Heart left ventricle (tissue), 16 donors: ENCODE measurements around the gene LLGL2. TPM values are rescaled to one million over a fixed set of nuclear protein-coding genes. Genes with fewer than 3 reads are reported as not detected.

Source experiments
- ATAC-seq, 4 donors: fragments of 200-7000 bp; cut with Tn5 transposase; one replicate each; pipeline ENCODE4 v1.9.1; 2020 to 2022; ENCODE audit warnings: moderate library complexity in 4 of 4, mild to moderate bottlenecking in 3 of 4, moderate number of reproducible peaks in 1 of 4
- DNase-seq, 5 donors: peaks; one replicate each; pipeline ENCODE4 v3.0.0-alpha.2; 2020
- H3K27ac ChIP-seq, 12 donors: fragments of 200-600 bp; sonication (generic) in 4 of 12; one replicate each; pipeline versions ENCODE4 v1.5.0 to v1.8.0; 2016 to 2022; ENCODE audit warnings: mild to moderate bottlenecking in 2 of 12
- H3K27me3 ChIP-seq, 9 donors: fragments of 200-600 bp; sonication (generic) in 2 of 9; one replicate each; pipeline versions ENCODE4 v1.5.1 to v1.8.0; 2016 to 2022; ENCODE audit warnings: mild to moderate bottlenecking in 3 of 9
- H3K36me3 ChIP-seq, 9 donors: fragments of 200-600 bp; sonication (generic) in 2 of 9; one replicate each; pipeline versions ENCODE4 v1.5.0 to v1.8.0; 2018 to 2022; ENCODE audit warnings: mild to moderate bottlenecking in 2 of 9
- H3K4me1 ChIP-seq, 12 donors: fragments of 200-600 bp; sonication (generic) in 4 of 12; one replicate each; pipeline versions ENCODE4 v1.5.0 to v1.8.0; 2016 to 2022; ENCODE audit warnings: mild to moderate bottlenecking in 3 of 12
- H3K4me3 ChIP-seq, 12 donors: fragments of 200-600 bp; sonication (generic) in 4 of 12; one replicate each; pipeline versions ENCODE4 v1.5.0 to v1.8.0; 2017 to 2022; ENCODE audit warnings: mild to moderate bottlenecking in 9 of 12, moderate library complexity in 4 of 12
- H3K9me3 ChIP-seq, 12 donors: fragments of 200-600 bp; sonication (generic) in 4 of 12; one replicate each; pipeline versions ENCODE4 v1.5.0 to v1.8.0; 2016 to 2022; ENCODE audit warnings: mild to moderate bottlenecking in 1 of 12
- POLR2A ChIP-seq, 2 donors: fragments of 450-650 bp; IDR thresholded peaks; one replicate each; pipeline ENCODE4 v1.6.1; 2017; ENCODE audit warnings: antibody characterized with exemption in 2 of 2, mild to moderate bottlenecking in 2 of 2, moderate library complexity in 2 of 2
- WGBS, 4 donors: extraction: QIAGEN DNeasy Blood & Tissue Kit in 2 of 4; methylation state at CpG; one replicate each; pipeline versions ENCODE4 v1.1.5 to v1.1.7; 2013 to 2018; 5-methylcytosine and 5-hydroxymethylcytosine counted together
- intact Hi-C, 10 donors: fragments of 100-400 bp; cut with DNase I; formaldehyde crosslinking; loops; one replicate each; pipeline versions ENCODE4 v1.11.1 to v1.14.2; 2022
- polyA plus RNA-seq, 2 donors: library from polyadenylated mRNA; stranded (reverse); fragments of 200-250 nt; gene quantifications; one replicate each; pipeline ENCODE4 v1.2.3, GENCODE V29; 2013
- total RNA-seq, 9 donors: library from RNA; depleted of rRNA in 2 of 9; stranded (reverse); fragments of >200 nt in 2 of 9; fragmentation: NEBNext Ultra II Directional in 3 of 9; extraction: Animal tissue kit (Norgen Biotek cat#: 25700) in 3 of 9; gene quantifications; one replicate each; pipeline versions ENCODE4 v1.1.0 to v1.2.4, GENCODE V29; 2016 to 2023
- TF ChIP-seq, protein P1 (sequence below), 12 donors: fragments of 200-600 bp; sonication (generic) in 4 of 12; IDR thresholded peaks; one replicate each; pipeline versions ENCODE4 v1.5.0 to v1.8.0; 2018 to 2022; ENCODE audit warnings: antibody characterized with exemption in 12 of 12, mild to moderate bottlenecking in 5 of 12
- donor health status: ischemic (EF 13 %, LVEDD 7.1; RV severe dilation, severe dysfunction).
- donor health status: healthy with polysubstance abuse.
- donor health status: DM: no; HTN: yes; CAD: no.
- donor health status: DM: no; HTN: no; CAD: no.
- donor health status: ischemic (EF 25% LVEDD 6.9; RV normal size, moderate dysfunction).
- donor health status: ischemic (EF 25% LVEDD 5.7; RV mildly dilated, moderate dysfunction).
- donor health status: healthy.
- donor health status: DM: yes; HTN: yes; CAD: no.
- donor health status: ischemic (EF 35%, LVEDD 5.7; RV mildly dilated, moderate dysfunction).
- donor health status: nonischemic (EF 11% LVEDD 7.7; RV severe dilation, severe dysfunction).
- donor health status: DM: yes; HTN: yes; CAD: no.
- donor health status: PGD.
- donor health status: ischemic (EF 29% LVEDD 5.4; RV normal size, mild dysfunction).
- donor health status: nonischemic (EF 23%, LVEDD 6.1; RV moderate dilation, normal function).

LLGL2 gene
- total and polyA plus RNA-seq, 11 donors = 1.8 to 8.1 (median 3.6) TPM

DNA sequence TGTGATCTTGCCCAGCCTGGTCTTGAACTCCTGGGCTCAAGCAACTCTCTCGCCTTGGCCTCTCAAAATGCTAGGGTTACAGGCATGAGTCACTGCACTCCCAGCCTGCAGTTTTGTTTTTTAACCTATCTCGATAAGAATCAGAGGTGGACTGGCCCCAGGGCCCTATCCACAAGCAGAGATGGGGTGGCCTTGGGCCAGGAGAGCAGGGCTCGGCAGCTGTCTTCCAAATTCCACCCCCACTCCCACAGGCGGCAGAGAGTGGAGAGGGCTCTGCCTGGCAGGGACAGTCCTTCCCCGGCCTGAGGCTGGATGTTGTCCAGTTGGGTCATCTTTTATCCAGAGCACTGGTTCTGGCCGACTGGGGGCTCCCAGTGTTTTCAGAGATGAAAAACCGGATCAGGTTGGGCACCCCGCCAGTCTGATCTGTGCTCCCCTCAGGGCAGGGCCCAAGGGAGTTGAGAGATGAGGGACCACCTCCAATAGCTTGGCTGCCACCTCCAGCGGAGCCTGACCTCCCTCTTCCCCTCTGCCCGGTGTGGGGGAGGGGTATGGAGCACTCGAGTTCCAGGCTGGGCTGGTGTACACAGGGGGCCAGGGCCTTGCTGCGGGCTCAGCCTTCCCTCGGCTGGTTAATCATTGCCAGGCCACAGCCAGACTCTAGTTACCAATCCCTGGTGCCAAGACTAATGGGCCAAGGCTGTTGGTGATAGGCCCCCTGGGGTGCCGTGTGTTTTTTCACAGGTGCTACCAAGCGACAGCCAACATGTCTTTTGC is 31.8 kb downstream of the LLGL2 start:
- H3K9me3 ChIP-seq = no peaks in the 10 kb centered on the region
- H3K4me1 ChIP-seq = peaks cover 0 to 6% (median 0%) of the 10 kb centered on the region in 12 donors
- H3K27ac ChIP-seq = no peak overlapping the region
- H3K36me3 ChIP-seq = no peaks in the 10 kb centered on the region
- DNase-seq (no peak), ATAC-seq (peak in 3 of 4 donors; percentile 27 to 41 (median 35))
- H3K27me3 ChIP-seq = no peaks in the 10 kb centered on the region
- 63 to 69% (median 68%) methylated on average over 9 to 15 of the region's 15 CpGs for WGBS, 4 donors
- TF ChIP-seq, protein P1, sequence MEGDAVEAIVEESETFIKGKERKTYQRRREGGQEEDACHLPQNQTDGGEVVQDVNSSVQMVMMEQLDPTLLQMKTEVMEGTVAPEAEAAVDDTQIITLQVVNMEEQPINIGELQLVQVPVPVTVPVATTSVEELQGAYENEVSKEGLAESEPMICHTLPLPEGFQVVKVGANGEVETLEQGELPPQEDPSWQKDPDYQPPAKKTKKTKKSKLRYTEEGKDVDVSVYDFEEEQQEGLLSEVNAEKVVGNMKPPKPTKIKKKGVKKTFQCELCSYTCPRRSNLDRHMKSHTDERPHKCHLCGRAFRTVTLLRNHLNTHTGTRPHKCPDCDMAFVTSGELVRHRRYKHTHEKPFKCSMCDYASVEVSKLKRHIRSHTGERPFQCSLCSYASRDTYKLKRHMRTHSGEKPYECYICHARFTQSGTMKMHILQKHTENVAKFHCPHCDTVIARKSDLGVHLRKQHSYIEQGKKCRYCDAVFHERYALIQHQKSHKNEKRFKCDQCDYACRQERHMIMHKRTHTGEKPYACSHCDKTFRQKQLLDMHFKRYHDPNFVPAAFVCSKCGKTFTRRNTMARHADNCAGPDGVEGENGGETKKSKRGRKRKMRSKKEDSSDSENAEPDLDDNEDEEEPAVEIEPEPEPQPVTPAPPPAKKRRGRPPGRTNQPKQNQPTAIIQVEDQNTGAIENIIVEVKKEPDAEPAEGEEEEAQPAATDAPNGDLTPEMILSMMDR (IDR thresholded peaks at IDR 0.05) = no peak
- TF ChIP-seq POLR2A (IDR thresholded peaks at IDR 0.05) = no peak
- intact Hi-C loops = no loop called here
- H3K4me3 ChIP-seq = no peak overlapping the region

DNA sequence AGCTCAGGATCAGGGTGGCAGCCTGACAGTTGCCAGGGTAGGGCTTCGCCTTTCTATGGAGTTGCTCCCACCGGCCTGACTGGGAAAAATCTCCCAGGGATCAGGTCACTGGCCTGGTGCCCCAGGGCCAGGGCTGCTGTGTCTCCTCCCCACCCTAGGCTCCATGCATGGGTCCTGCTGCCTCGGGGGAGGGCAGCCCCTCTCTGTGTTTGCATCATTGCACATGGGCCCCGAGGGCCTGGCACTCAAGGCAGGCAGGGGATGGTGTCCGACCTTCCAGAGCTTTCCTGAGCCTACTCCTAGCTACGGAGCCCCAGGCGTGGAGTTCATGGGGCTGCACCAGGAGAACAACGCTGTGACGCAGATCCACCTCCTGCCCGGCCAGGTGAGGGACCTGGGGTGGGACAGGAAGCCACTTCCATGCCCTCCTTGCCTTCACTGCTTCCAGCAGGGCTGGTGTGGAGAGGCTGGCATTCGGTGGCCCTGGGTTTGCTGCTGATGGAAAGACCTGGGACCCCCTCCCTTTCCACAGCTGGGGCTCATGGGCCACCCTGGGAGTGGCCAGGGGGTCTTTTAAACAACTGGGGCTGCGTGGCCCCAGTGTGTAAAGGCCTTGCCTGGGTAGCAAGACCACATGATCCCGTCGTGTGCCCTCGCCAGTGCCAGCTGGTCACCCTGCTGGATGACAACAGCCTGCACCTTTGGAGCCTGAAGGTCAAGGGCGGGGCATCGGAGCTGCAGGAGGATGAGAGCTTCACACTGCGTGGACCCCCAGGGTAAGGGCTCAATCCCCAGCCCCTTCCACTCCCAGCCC is 32.6 kb downstream of the LLGL2 start:
- TF ChIP-seq POLR2A (IDR thresholded peaks at IDR 0.05) = no peak
- TF ChIP-seq, protein P1 (IDR thresholded peaks at IDR 0.05) = no peak
- ATAC-seq (peak in 1 of 4 donors; percentile 19), DNase-seq (no peak)
- Histone ChIP-seq H3K27me3 (no peaks in the 10 kb centered on the region), H3K9me3 (no peaks in the 10 kb centered on the region), H3K4me3 (no peak overlapping the region), H3K4me1 (peaks cover 0 to 2% (median 0%) of the 10 kb centered on the region in 12 donors), H3K27ac (no peak overlapping the region), H3K36me3 (no peaks in the 10 kb centered on the region)
- 89 to 98% (median 93%) methylated on average over 7 to 18 of the region's 18 CpGs for WGBS, 4 donors
- intact Hi-C loops = no loop called here

DNA sequence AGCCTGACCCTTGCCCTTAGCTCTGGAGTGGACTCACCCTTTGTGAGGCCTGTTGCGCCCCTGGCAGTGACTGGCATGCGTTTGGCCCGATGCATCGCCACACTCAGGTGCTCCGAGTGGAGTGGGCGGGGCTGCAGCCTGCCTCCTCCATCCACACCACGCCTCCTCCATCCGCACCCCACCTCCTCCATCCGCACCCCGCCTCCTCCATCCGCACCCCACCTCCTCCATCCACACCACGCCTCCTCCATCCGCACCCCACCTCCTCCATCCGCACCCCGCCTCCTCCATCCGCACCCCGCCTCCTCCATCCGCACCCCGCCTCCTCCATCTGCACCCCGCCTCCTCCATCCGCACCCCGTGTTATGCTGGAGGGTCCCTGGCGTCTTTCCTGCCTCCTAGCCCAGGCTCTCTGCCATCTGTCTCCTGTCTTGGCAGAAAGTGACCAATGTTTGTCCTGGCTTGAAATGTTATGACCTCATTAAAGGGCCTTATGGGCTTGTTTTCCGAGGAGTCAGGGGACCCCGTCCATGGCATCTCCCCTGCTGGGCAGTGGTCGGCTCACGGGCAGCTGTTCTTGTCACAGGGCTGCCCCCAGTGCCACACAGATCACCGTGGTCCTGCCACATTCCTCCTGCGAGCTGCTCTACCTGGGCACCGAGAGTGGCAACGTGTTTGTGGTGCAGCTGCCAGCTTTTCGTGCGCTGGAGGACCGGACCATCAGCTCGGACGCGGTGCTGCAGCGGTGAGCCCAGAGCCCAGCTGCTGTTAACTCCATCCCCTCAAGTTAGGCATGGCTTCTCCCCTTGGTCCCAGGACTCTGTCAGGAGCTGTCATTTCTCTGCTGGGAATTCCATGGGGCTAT is 33.4 kb downstream of the LLGL2 start:
- DNase-seq = no peak
- intact Hi-C loops = no loop called here
- H3K27me3 ChIP-seq = no peaks in the 10 kb centered on the region

More for the DNA sequence above, 33.4 kb downstream of the LLGL2 start:
- no peaks in the 10 kb centered on the region for H3K36me3 ChIP-seq
- no peak overlapping the region for H3K4me3 ChIP-seq
- TF ChIP-seq POLR2A (IDR thresholded peaks at IDR 0.05) = no peak
- TF ChIP-seq, protein P1 (IDR thresholded peaks at IDR 0.05) = no peak
- WGBS, 4 donors = 86 to 95% (median 92%) methylated on average over 36 to 37 of the region's 38 CpGs
- no peak overlapping the region for H3K27ac ChIP-seq
- ATAC-seq = no peak
- no peaks in the 10 kb centered on the region for H3K9me3 ChIP-seq
- no peaks in the 10 kb centered on the region for H3K4me1 ChIP-seq
